Stimulated activated CD4-positive, alpha-beta T cell treated with anti-CD3 and anti-CD28 coated beads, Interleukin-1b, Interleukin-23, amount 100 ng/mL, for 48 hours (primary cell): ENCODE data around the gene S100A6.
A peak's percentile ranks its signal among the peaks of the same experiment; 100 is the strongest.
"Not testable (repeated sequence)": the region's sequence is repeated elsewhere in the genome, so short reads cannot be mapped to it uniquely, and the experiment has no call there.

Source experiments
- DNase-seq: peaks from one replicate; pipeline ENCODE4 v3.0.0-alpha.2; 2020

S100A6 gene

GRCh38 chr1:153535242-153536011 is at the start of gene S100A6:
Gene S100A6 (minus strand): TSS chr1:153535991. CDS start chr1:153535339, 652 bp downstream.
- DNase-seq = peak; percentile 50

- DNase-seq = no peak
Observed at GRCh38 chr1:153585006-153585405, 49.2 kb upstream of the S100A6 start.

GRCh38 chr1:153583976-153584375 is 48.2 kb upstream of the S100A6 start:
- no peak for DNase-seq

- not testable (repeated sequence) for DNase-seq
Observed at GRCh38 chr1:153583514-153583913, 47.7 kb upstream of the S100A6 start.

- not testable (repeated sequence) for DNase-seq
Observed at GRCh38 chr1:153582836-153583235, 47.0 kb upstream of the S100A6 start.

GRCh38 chr1:153578936-153579335 is 43.1 kb upstream of the S100A6 start:
- DNase-seq = no peak

GRCh38 chr1:153578490-153578889 is 42.7 kb upstream of the S100A6 start:
- no peak for DNase-seq

GRCh38 chr1:153577624-153578051 is 41.8 kb upstream of the S100A6 start:
- DNase-seq = no peak

- no peak for DNase-seq
Observed at GRCh38 chr1:153577138-153577537, 41.3 kb upstream of the S100A6 start.

GRCh38 chr1:153575497-153575896 is 39.7 kb upstream of the S100A6 start:
- not testable (repeated sequence) for DNase-seq

- not testable (repeated sequence) for DNase-seq
Observed at GRCh38 chr1:153575081-153575491, 39.3 kb upstream of the S100A6 start.

- DNase-seq = no peak
Observed at GRCh38 chr1:153573351-153573750, 37.6 kb upstream of the S100A6 start.

GRCh38 chr1:153572569-153573015 is 36.8 kb upstream of the S100A6 start:
- DNase-seq = peak; percentile 81

- DNase-seq = no peak
Observed at GRCh38 chr1:153571706-153572105, 35.9 kb upstream of the S100A6 start.

GRCh38 chr1:153570874-153571273 is 35.1 kb upstream of the S100A6 start:
- no peak for DNase-seq

- no peak for DNase-seq
Observed at GRCh38 chr1:153569465-153569864, 33.7 kb upstream of the S100A6 start.

- DNase-seq = peak; percentile 89
Observed at GRCh38 chr1:153568367-153569099, 32.7 kb upstream of the S100A6 start.

GRCh38 chr1:153567621-153568366 is 32.0 kb upstream of the S100A6 start:
- peak; percentile 86 for DNase-seq

GRCh38 chr1:153566414-153567371 is 30.9 kb upstream of the S100A6 start:
- peak; percentile 94 for DNase-seq

- peak; percentile 77 for DNase-seq
Observed at GRCh38 chr1:153565529-153566374, 30.0 kb upstream of the S100A6 start, which contains the start of gene S100A2. Gene S100A2 (minus strand): TSS chr1:153565844. CDS start chr1:153563877, 1,967 bp downstream.

GRCh38 chr1:153563991-153564390 is 28.2 kb upstream of the S100A6 start:
- no peak for DNase-seq
